ENCODE results near the gene HOXA6.
A peak's percentile ranks its signal among the peaks of the same experiment; 100 is the strongest.

HOXA6 gene

DNA sequence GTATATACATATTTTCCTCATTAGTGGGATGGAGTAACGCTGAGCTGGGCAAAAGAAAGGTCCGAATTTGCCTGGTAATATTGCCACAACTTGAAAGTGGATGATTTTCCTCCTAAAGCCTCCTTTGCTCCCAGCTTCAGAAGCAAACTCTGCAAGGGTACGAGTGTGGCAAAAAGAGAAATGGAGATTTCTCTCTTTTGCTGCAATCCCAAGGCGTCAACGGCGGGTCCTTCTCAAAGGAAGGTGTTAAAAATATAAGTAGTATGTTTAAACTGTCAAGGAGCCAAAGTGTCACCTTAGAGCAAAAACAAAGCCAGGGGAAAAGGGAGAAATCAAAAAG, 32.7 kb downstream of the HOXA6 start:
- H3K27ac ChIP-seq (ENCODE audit: low read depth in 2 of 2, low read length in 2 of 2), result peak overlapping the region; percentile 88 to 92
- H3K9me3 ChIP-seq (ENCODE audit: control insufficient read depth in 2 of 2, low read length in 2 of 2), result no peaks in the 10 kb centered on the region
- peak overlapping the region; percentile 68 to 69 for H3K4me3 ChIP-seq (ENCODE audit: low read length in 2 of 2)
- H3K9ac ChIP-seq (ENCODE audit: low read depth in 1 of 2, low read length in 2 of 2), result peak overlapping the region; percentile 75 to 86
- H3K4me1 ChIP-seq (ENCODE audit: control insufficient read depth in 2 of 2, insufficient read depth in 2 of 2, low read length in 2 of 2), result peaks cover 63 to 78% of the 10 kb centered on the region in 2 donors
- no peaks in the 10 kb centered on the region for H3K27me3 ChIP-seq (ENCODE audit: control insufficient read depth in 2 of 2, insufficient read depth in 2 of 2, low read length in 2 of 2)
- H3K36me3 ChIP-seq (ENCODE audit: control insufficient read depth in 2 of 2, insufficient read depth in 2 of 2, low read length in 2 of 2), result peaks cover 2 to 3% of the 10 kb centered on the region in 2 donors

- H3K9me3 ChIP-seq (ENCODE audit: control insufficient read depth in 2 of 2, low read length in 2 of 2), result no peaks in the 10 kb centered on the region
- H3K27ac ChIP-seq (ENCODE audit: low read depth in 2 of 2, low read length in 2 of 2), result peak overlapping the region; percentile 84 to 88
- no peaks in the 10 kb centered on the region for H3K27me3 ChIP-seq (ENCODE audit: control insufficient read depth in 2 of 2, insufficient read depth in 2 of 2, low read length in 2 of 2)
- peak overlapping the region; percentile 68 to 84 for H3K9ac ChIP-seq (ENCODE audit: low read depth in 1 of 2, low read length in 2 of 2)
- peak overlapping the region; percentile 56 to 61 for H3K4me3 ChIP-seq (ENCODE audit: low read length in 2 of 2)
- H3K36me3 ChIP-seq (ENCODE audit: control insufficient read depth in 2 of 2, insufficient read depth in 2 of 2, low read length in 2 of 2), result peaks cover 3 to 7% of the 10 kb centered on the region in 2 donors
- H3K4me1 ChIP-seq (ENCODE audit: control insufficient read depth in 2 of 2, insufficient read depth in 2 of 2, low read length in 2 of 2), result peaks cover 66 to 78% of the 10 kb centered on the region in 2 donors
These were observed 33.4 kb downstream of the HOXA6 start for GRCh38 chr7:27113991-27114769.

GRCh38 chr7:27112955-27113949, 34.3 kb downstream of the HOXA6 start:
- peaks cover 3 to 10% of the 10 kb centered on the region in 2 donors for H3K36me3 ChIP-seq (ENCODE audit: control insufficient read depth in 2 of 2, insufficient read depth in 2 of 2, low read length in 2 of 2)
- H3K9me3 ChIP-seq (ENCODE audit: control insufficient read depth in 2 of 2, low read length in 2 of 2), result no peaks in the 10 kb centered on the region
- H3K27me3 ChIP-seq (ENCODE audit: control insufficient read depth in 2 of 2, insufficient read depth in 2 of 2, low read length in 2 of 2), result no peaks in the 10 kb centered on the region
- peak overlapping the region; percentile 65 to 71 for H3K9ac ChIP-seq (ENCODE audit: low read depth in 1 of 2, low read length in 2 of 2)
- peak overlapping the region; percentile 65 for H3K4me3 ChIP-seq (ENCODE audit: low read length in 2 of 2)
- peak overlapping the region; percentile 84 to 88 for H3K27ac ChIP-seq (ENCODE audit: low read depth in 2 of 2, low read length in 2 of 2)
- H3K4me1 ChIP-seq (ENCODE audit: control insufficient read depth in 2 of 2, insufficient read depth in 2 of 2, low read length in 2 of 2), result peaks cover 63 to 79% of the 10 kb centered on the region in 2 donors

DNA sequence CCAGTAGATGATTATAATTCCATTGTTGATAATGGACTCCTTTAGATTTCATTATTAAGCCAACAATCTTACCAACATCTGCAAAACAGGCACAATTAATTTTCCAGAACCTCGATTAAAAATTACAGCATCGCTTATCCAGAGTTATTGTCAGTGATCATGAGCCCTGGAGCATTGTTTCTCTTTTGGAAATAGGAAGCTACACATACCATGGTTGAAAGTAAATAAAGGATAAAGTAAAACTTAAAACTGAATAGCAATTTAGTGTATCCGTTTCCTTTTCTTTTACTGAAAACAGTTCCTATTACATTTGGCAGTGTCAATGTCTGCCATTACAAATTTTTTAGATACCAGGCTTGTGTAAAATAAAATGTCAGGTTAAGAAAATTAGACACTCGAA, 35.2 kb downstream of the HOXA6 start:
- Histone ChIP-seq H3K9me3 (ENCODE audit: control insufficient read depth in 2 of 2, low read length in 2 of 2) (no peaks in the 10 kb centered on the region), H3K9ac (ENCODE audit: low read depth in 1 of 2, low read length in 2 of 2) (peak overlapping the region in 1 of 2 donors; percentile 10), H3K27me3 (ENCODE audit: control insufficient read depth in 2 of 2, insufficient read depth in 2 of 2, low read length in 2 of 2) (no peaks in the 10 kb centered on the region), H3K36me3 (ENCODE audit: control insufficient read depth in 2 of 2, insufficient read depth in 2 of 2, low read length in 2 of 2) (peaks cover 3 to 10% of the 10 kb centered on the region in 2 donors), H3K4me3 (ENCODE audit: low read length in 2 of 2) (no peak overlapping the region), H3K4me1 (ENCODE audit: control insufficient read depth in 2 of 2, insufficient read depth in 2 of 2, low read length in 2 of 2) (peaks cover 62 to 77% of the 10 kb centered on the region in 2 donors), H3K27ac (ENCODE audit: low read depth in 2 of 2, low read length in 2 of 2) (peak overlapping the region; percentile 73 to 79)

DNA sequence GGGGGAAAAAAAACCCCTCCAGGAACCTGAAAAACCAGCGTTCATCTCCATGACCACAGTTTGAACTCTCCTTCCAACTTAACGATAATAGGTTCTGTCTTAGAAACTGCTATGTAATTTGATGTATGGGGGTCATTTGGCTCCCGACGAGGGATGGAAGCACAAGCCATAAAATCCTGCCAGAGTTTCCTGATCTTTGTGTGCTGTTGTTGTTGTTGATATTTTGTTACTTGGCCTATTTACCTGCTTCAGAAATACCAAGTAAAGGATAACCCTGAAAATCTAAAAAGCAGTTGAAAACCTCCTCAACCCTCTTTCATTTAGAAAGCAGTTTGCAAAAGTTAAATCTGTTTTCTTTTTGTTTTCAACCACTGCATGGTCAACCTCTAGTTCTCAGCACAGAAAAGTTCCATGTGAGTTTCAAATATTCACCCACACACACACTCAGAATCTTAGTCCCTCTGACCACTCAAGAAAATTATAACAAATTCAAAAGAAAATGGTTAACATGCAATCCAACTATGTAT, 35.8 kb downstream of the HOXA6 start:
- peaks cover 3 to 10% of the 10 kb centered on the region in 2 donors for H3K36me3 ChIP-seq (ENCODE audit: control insufficient read depth in 2 of 2, insufficient read depth in 2 of 2, low read length in 2 of 2)
- H3K9ac ChIP-seq (ENCODE audit: low read depth in 1 of 2, low read length in 2 of 2), result peak overlapping the region; percentile 10 to 36
- H3K9me3 ChIP-seq (ENCODE audit: control insufficient read depth in 2 of 2, low read length in 2 of 2), result no peaks in the 10 kb centered on the region
- peaks cover 58 to 71% of the 10 kb centered on the region in 2 donors for H3K4me1 ChIP-seq (ENCODE audit: control insufficient read depth in 2 of 2, insufficient read depth in 2 of 2, low read length in 2 of 2)
- H3K4me3 ChIP-seq (ENCODE audit: low read length in 2 of 2), result peak overlapping the region in 1 of 2 donors; percentile 16
- H3K27ac ChIP-seq (ENCODE audit: low read depth in 2 of 2, low read length in 2 of 2), result peak overlapping the region; percentile 73 to 79
- no peaks in the 10 kb centered on the region for H3K27me3 ChIP-seq (ENCODE audit: control insufficient read depth in 2 of 2, insufficient read depth in 2 of 2, low read length in 2 of 2)

GRCh38 chr7:27111042-27111750, 36.4 kb downstream of the HOXA6 start:
- Histone ChIP-seq H3K27ac (ENCODE audit: low read depth in 2 of 2, low read length in 2 of 2) (peak overlapping the region; percentile 73 to 79), H3K27me3 (ENCODE audit: control insufficient read depth in 2 of 2, insufficient read depth in 2 of 2, low read length in 2 of 2) (no peaks in the 10 kb centered on the region), H3K36me3 (ENCODE audit: control insufficient read depth in 2 of 2, insufficient read depth in 2 of 2, low read length in 2 of 2) (peaks cover 3 to 8% of the 10 kb centered on the region in 2 donors), H3K4me3 (ENCODE audit: low read length in 2 of 2) (peak overlapping the region in 1 of 2 donors; percentile 50), H3K9me3 (ENCODE audit: control insufficient read depth in 2 of 2, low read length in 2 of 2) (no peaks in the 10 kb centered on the region), H3K4me1 (ENCODE audit: control insufficient read depth in 2 of 2, insufficient read depth in 2 of 2, low read length in 2 of 2) (peaks cover 60 to 70% of the 10 kb centered on the region in 2 donors), H3K9ac (ENCODE audit: low read depth in 1 of 2, low read length in 2 of 2) (peak overlapping the region; percentile 10 to 41)

GRCh38 chr7:27110186-27111031, 37.2 kb downstream of the HOXA6 start:
- peak overlapping the region; percentile 4 to 50 for H3K4me3 ChIP-seq (ENCODE audit: low read length in 2 of 2)
- H3K9me3 ChIP-seq (ENCODE audit: control insufficient read depth in 2 of 2, low read length in 2 of 2), result no peaks in the 10 kb centered on the region
- peaks cover 55 to 65% of the 10 kb centered on the region in 2 donors for H3K4me1 ChIP-seq (ENCODE audit: control insufficient read depth in 2 of 2, insufficient read depth in 2 of 2, low read length in 2 of 2)
- H3K36me3 ChIP-seq (ENCODE audit: control insufficient read depth in 2 of 2, insufficient read depth in 2 of 2, low read length in 2 of 2), result peaks cover 3 to 8% of the 10 kb centered on the region in 2 donors
- no peaks in the 10 kb centered on the region for H3K27me3 ChIP-seq (ENCODE audit: control insufficient read depth in 2 of 2, insufficient read depth in 2 of 2, low read length in 2 of 2)
- peak overlapping the region; percentile 73 to 79 for H3K27ac ChIP-seq (ENCODE audit: low read depth in 2 of 2, low read length in 2 of 2)
- peak overlapping the region in 1 of 2 donors; percentile 41 for H3K9ac ChIP-seq (ENCODE audit: low read depth in 1 of 2, low read length in 2 of 2)

GRCh38 chr7:27109466-27110185, 37.9 kb downstream of the HOXA6 start:
- H3K27ac ChIP-seq (ENCODE audit: low read depth in 2 of 2, low read length in 2 of 2), result peak overlapping the region; percentile 88 to 89
- peak overlapping the region in 1 of 2 donors; percentile 2 for H3K9ac ChIP-seq (ENCODE audit: low read depth in 1 of 2, low read length in 2 of 2)
- no peak overlapping the region for H3K4me3 ChIP-seq (ENCODE audit: low read length in 2 of 2)
- H3K9me3 ChIP-seq (ENCODE audit: control insufficient read depth in 2 of 2, low read length in 2 of 2), result no peaks in the 10 kb centered on the region
- peaks cover 3 to 8% of the 10 kb centered on the region in 2 donors for H3K36me3 ChIP-seq (ENCODE audit: control insufficient read depth in 2 of 2, insufficient read depth in 2 of 2, low read length in 2 of 2)
- H3K4me1 ChIP-seq (ENCODE audit: control insufficient read depth in 2 of 2, insufficient read depth in 2 of 2, low read length in 2 of 2), result peaks cover 48 to 59% of the 10 kb centered on the region in 2 donors
- no peaks in the 10 kb centered on the region for H3K27me3 ChIP-seq (ENCODE audit: control insufficient read depth in 2 of 2, insufficient read depth in 2 of 2, low read length in 2 of 2)
